Activated CD8-positive, alpha-beta T cell treated with anti-CD3 and anti-CD28 coated beads for 36 hours (primary cell): Measurements from ENCODE around the gene ADCK1. TPM values are rescaled to one million over a fixed set of nuclear protein-coding genes. Genes with fewer than 3 reads are reported as not detected.

Experiments
- ATAC-seq: fragments of 200-7000 bp; cut with Tn5 transposase; one replicate; pipeline ENCODE4 v1.10.0; 2021; ENCODE audit warnings: mild to moderate bottlenecking, moderate library complexity
- CTCF ChIA-PET: fragments of 350-600 bp; sonication (Branson Sonifier 250); formaldehyde crosslinking; loops from one replicate; lab custom pipeline; 2021; ENCODE audit warnings: antibody characterized with exemption; lab: Charles Lee
- POLR2A ChIA-PET: fragments of 350-600 bp; sonication (Branson Sonifier 250); formaldehyde crosslinking; loops from one replicate; lab custom pipeline; 2021; ENCODE audit warnings: antibody characterized with exemption; lab: Charles Lee
- DNase-seq: peaks from one replicate; pipeline ENCODE4 v3.0.0-alpha.2; 2020
- H3K27ac Mint-ChIP-seq: one replicate; pipeline ENCODE4 v1.8.0; 2021; ENCODE audit warnings: mild to moderate bottlenecking, mixed read lengths
- H3K27me3 Mint-ChIP-seq: one replicate; pipeline ENCODE4 v1.8.0; 2021; ENCODE audit warnings: mixed read lengths
- H3K36me3 Mint-ChIP-seq: one replicate; pipeline ENCODE4 v1.8.0; 2021; ENCODE audit warnings: low read depth, mixed read lengths
- H3K4me1 Mint-ChIP-seq: one replicate; pipeline ENCODE4 v1.8.0; 2021; ENCODE audit warnings: low read depth, mixed read lengths
- H3K4me3 Mint-ChIP-seq: one replicate; pipeline ENCODE4 v1.8.0; 2021; ENCODE audit warnings: mild to moderate bottlenecking, moderate library complexity, mixed read lengths
- H3K9me3 Mint-ChIP-seq: one replicate; pipeline ENCODE4 v1.8.0; 2021; ENCODE audit warnings: mixed read lengths
- intact Hi-C: fragments of 100-400 bp; cut with micrococcal nuclease; formaldehyde crosslinking; loops from one replicate; pipeline ENCODE4 v1.10.0; 2022
- total RNA-seq, 2 experiments: library from RNA; stranded (reverse); gene quantifications; one replicate each; pipeline ENCODE4 v1.2.3, GENCODE V29; 2021
- TF ChIP-seq, protein P1 (sequence below): fragments of 200-600 bp; IDR thresholded peaks from one replicate; pipeline ENCODE4 v1.8.0; 2022; ENCODE audit warnings: antibody characterized with exemption, mild to moderate bottlenecking

The ADCK1 gene
- total RNA-seq, 2 experiments from 2014 or later, result 5.2 to 5.6 TPM

- intact Hi-C loops, result no loop called here
- H3K27ac Mint-ChIP-seq, result no peak overlapping the region
- ChIA-PET CTCF (no interaction called here), POLR2A (no interaction called here)
- H3K4me3 Mint-ChIP-seq, result no peak overlapping the region
- H3K9me3 Mint-ChIP-seq, result no peaks in the 10 kb centered on the region
- DNase-seq (no peak), ATAC-seq (no peak)
- H3K27me3 Mint-ChIP-seq, result no peaks in the 10 kb centered on the region
- H3K4me1 Mint-ChIP-seq, result no peaks in the 10 kb centered on the region
- no peaks in the 10 kb centered on the region for H3K36me3 Mint-ChIP-seq
- TF ChIP-seq, protein P1, sequence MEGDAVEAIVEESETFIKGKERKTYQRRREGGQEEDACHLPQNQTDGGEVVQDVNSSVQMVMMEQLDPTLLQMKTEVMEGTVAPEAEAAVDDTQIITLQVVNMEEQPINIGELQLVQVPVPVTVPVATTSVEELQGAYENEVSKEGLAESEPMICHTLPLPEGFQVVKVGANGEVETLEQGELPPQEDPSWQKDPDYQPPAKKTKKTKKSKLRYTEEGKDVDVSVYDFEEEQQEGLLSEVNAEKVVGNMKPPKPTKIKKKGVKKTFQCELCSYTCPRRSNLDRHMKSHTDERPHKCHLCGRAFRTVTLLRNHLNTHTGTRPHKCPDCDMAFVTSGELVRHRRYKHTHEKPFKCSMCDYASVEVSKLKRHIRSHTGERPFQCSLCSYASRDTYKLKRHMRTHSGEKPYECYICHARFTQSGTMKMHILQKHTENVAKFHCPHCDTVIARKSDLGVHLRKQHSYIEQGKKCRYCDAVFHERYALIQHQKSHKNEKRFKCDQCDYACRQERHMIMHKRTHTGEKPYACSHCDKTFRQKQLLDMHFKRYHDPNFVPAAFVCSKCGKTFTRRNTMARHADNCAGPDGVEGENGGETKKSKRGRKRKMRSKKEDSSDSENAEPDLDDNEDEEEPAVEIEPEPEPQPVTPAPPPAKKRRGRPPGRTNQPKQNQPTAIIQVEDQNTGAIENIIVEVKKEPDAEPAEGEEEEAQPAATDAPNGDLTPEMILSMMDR, result no peak
These were observed 43.3 kb downstream of the ADCK1 start for GRCh38 chr14:77843195-77843594.

- POLR2A ChIA-PET, result no interaction called here
- no peaks in the 10 kb centered on the region for H3K4me1 Mint-ChIP-seq
- H3K4me3 Mint-ChIP-seq, result no peak overlapping the region
- H3K27ac Mint-ChIP-seq, result no peak overlapping the region
- DNase-seq, result no peak
- no peaks in the 10 kb centered on the region for H3K9me3 Mint-ChIP-seq
- CTCF ChIA-PET, result interaction anchor here (1.3 kb wide), 1 partner anchor 16 kb away, joined by 3 read pairs; no protein-coding TSS in a partner anchor
- H3K36me3 Mint-ChIP-seq, result no peaks in the 10 kb centered on the region
- ATAC-seq, result no peak
- intact Hi-C loops, result no loop called here
- TF ChIP-seq, protein P1, result no peak
- H3K27me3 Mint-ChIP-seq, result no peaks in the 10 kb centered on the region
These were observed 43.7 kb downstream of the ADCK1 start for GRCh38 chr14:77843651-77844050.

DNA sequence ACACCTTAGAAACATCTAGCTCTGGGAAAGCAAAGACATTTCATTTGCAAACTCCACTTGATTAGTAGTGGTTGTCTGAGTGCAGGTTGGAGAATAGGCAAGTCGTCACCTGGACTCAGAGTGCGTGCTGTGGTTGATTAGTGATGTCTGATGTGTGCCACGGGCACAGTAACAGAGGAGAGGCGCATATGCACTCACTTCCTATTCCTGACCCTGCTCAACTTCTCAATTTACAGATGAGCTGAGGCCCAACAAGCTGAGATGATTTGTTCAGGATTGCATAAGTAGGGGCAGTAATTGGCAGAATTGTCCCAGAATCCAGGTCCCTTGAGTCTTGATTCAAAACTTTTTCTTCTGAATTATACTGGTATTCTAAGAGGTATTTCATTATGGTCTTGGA, 44.9 kb downstream of the ADCK1 start:
- Mint-ChIP-seq H3K4me3 (no peak overlapping the region), H3K9me3 (no peaks in the 10 kb centered on the region), H3K36me3 (no peaks in the 10 kb centered on the region), H3K27me3 (no peaks in the 10 kb centered on the region), H3K4me1 (no peaks in the 10 kb centered on the region), H3K27ac (no peak overlapping the region)
- ChIA-PET CTCF (interaction anchor here (1.3 to 1.9 kb wide), 2 partner anchors 15 to 17 kb away, joined by 3 to 10 read pairs; no protein-coding TSS in a partner anchor), POLR2A (no interaction called here)
- no peak for DNase-seq
- no peak for ATAC-seq
- intact Hi-C loops, result no loop called here
- TF ChIP-seq, protein P1, result no peak

- Mint-ChIP-seq H3K9me3 (peaks cover 2% of the 10 kb centered on the region), H3K36me3 (peaks cover 6% of the 10 kb centered on the region), H3K4me3 (no peak overlapping the region), H3K4me1 (no peaks in the 10 kb centered on the region), H3K27ac (no peak overlapping the region), H3K27me3 (no peaks in the 10 kb centered on the region)
- TF ChIP-seq, protein P1, result no peak
- POLR2A ChIA-PET, result no interaction called here
- no peak for DNase-seq
- no peak for ATAC-seq
- CTCF ChIA-PET, result interaction anchor here (2.4 kb wide), 1 partner anchor 14 kb away, joined by 7 read pairs; no protein-coding TSS in a partner anchor
- intact Hi-C loops, result no loop called here
These were observed 48.1 kb downstream of the ADCK1 start for GRCh38 chr14:77848031-77848430.

DNA sequence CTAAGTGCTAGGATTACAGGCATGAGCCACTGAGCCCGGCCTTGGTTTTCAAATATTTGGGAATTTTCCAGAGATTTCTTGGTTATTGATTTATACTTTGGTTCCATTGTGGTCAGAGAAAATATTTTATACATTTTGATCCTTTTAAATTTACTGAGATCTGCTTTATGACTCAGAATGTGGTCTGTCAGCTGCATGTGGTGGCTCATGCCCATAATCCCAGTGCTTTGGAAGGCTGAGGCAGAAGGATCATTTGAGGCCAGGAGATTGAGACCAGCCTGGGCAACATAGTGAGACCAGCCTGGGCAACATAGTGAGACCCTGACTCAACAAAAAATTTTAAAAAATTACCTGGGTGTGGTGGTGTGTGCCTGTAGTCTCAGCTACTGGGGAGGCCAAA, 49.8 kb downstream of the ADCK1 start:
- Mint-ChIP-seq H3K27me3 (no peaks in the 10 kb centered on the region), H3K36me3 (peaks cover 13% of the 10 kb centered on the region), H3K9me3 (peaks cover 2% of the 10 kb centered on the region), H3K27ac (no peak overlapping the region), H3K4me3 (no peak overlapping the region), H3K4me1 (no peaks in the 10 kb centered on the region)
- TF ChIP-seq, protein P1, result no peak
- POLR2A ChIA-PET, result interaction anchor here (0.6 kb wide), 1 partner anchor 143 kb away, joined by 3 read pairs; no protein-coding TSS in a partner anchor
- no peak for ATAC-seq
- intact Hi-C loops, result no loop called here
- CTCF ChIA-PET, result interaction anchor here (1.2 kb wide), 1 partner anchor 13 kb away, joined by 5 read pairs; no protein-coding TSS in a partner anchor
- no peak for DNase-seq
